Femur (tissue), 1 donor: Measurements from ENCODE around the gene GAST.

Experiments used
- DNase-seq: peaks from one replicate; pipeline ENCODE4 v3.0.0-alpha.2; 2017

Gene GAST

DNA sequence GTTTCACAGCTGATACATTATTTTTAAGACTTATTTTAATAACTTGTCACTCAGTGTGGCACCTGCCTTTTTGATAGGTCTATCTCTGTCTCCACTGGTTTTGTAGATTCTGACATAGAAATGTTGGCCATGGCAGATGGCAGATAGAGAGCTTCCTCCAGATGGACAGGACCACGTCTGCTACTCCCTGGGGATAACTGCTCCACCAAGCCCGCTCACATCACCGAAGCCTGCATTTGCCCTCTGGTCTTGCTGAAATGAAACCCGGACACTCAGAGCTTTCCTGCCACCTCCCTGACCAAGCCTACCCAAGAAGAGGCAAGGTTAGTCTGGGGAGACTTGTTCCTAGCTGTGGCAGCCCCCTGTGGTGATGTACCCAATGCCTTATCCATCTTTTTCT, 38.7 kb downstream of the GAST start:
- no peak for DNase-seq

DNA sequence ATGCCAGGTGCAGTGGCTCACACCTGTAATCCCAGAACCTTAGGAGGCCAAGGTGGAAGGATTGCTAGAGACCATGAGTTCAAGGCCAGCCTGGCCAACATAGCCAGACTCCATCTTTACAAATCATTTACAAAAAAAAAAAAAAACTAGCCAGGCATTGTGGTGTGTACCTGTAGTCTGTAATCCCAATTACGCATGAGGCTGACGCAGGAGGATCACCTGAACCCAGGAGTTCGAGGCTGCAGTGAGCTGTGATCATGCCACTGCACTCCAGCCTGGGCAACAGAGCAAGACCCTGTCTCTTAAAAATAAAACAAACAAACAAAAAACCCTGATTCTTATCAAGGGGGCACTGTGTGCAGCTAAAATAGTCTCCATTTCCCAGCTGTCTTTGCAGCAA, 39.2 kb downstream of the GAST start:
- no peak for DNase-seq

GRCh38 chr17:41754066-41754465, 41.9 kb downstream of the GAST start:
- no peak for DNase-seq

- DNase-seq = no peak
These were observed 46.5 kb downstream of the GAST start for GRCh38 chr17:41758601-41759000.

DNA sequence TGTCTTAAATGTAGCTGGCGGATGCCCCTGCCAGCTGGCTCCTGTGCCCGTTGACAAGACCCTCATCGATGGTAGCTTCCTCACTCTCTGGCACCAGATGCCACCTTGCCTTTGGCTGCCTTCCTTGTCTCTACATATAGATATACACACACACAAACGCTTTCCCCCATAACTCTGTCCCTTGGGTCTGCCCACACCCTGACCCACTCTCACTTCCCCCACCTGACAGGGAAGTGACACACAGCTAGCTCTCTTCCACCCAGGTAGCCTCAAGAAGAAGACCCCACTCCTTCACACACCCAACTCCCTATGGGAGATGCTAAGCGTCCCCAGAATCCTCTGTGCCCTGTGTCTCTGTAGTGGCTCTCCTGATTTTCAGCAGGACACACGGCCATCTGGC, 48.7 kb downstream of the GAST start:
- no peak for DNase-seq

- no peak for DNase-seq
These were observed 50.3 kb downstream of the GAST start for GRCh38 chr17:41762391-41762790.

GRCh38 chr17:41762841-41763240, 50.7 kb downstream of the GAST start:
- no peak for DNase-seq

GRCh38 chr17:41763327-41763726, 51.2 kb downstream of the GAST start:
- no peak for DNase-seq
